Heart left ventricle (tissue), 16 donors: ENCODE data around the gene CHCHD3. TPM values are rescaled to one million over a fixed set of nuclear protein-coding genes. Genes with fewer than 3 reads are reported as not detected.

ENCODE experiments used
- ATAC-seq, 4 donors: fragments of 200-7000 bp; cut with Tn5 transposase; one replicate each; pipeline ENCODE4 v1.9.1; 2020 to 2022; ENCODE audit warnings: moderate library complexity in 4 of 4, mild to moderate bottlenecking in 3 of 4, moderate number of reproducible peaks in 1 of 4
- DNase-seq, 5 donors: peaks; one replicate each; pipeline ENCODE4 v3.0.0-alpha.2; 2020
- H3K27ac ChIP-seq, 12 donors: fragments of 200-600 bp; sonication (generic) in 4 of 12; one replicate each; pipeline versions ENCODE4 v1.5.0 to v1.8.0; 2016 to 2022; ENCODE audit warnings: mild to moderate bottlenecking in 2 of 12
- H3K27me3 ChIP-seq, 9 donors: fragments of 200-600 bp; sonication (generic) in 2 of 9; one replicate each; pipeline versions ENCODE4 v1.5.1 to v1.8.0; 2016 to 2022; ENCODE audit warnings: mild to moderate bottlenecking in 3 of 9
- H3K36me3 ChIP-seq, 9 donors: fragments of 200-600 bp; sonication (generic) in 2 of 9; one replicate each; pipeline versions ENCODE4 v1.5.0 to v1.8.0; 2018 to 2022; ENCODE audit warnings: mild to moderate bottlenecking in 2 of 9
- H3K4me1 ChIP-seq, 12 donors: fragments of 200-600 bp; sonication (generic) in 4 of 12; one replicate each; pipeline versions ENCODE4 v1.5.0 to v1.8.0; 2016 to 2022; ENCODE audit warnings: mild to moderate bottlenecking in 3 of 12
- H3K4me3 ChIP-seq, 12 donors: fragments of 200-600 bp; sonication (generic) in 4 of 12; one replicate each; pipeline versions ENCODE4 v1.5.0 to v1.8.0; 2017 to 2022; ENCODE audit warnings: mild to moderate bottlenecking in 9 of 12, moderate library complexity in 4 of 12
- H3K9me3 ChIP-seq, 12 donors: fragments of 200-600 bp; sonication (generic) in 4 of 12; one replicate each; pipeline versions ENCODE4 v1.5.0 to v1.8.0; 2016 to 2022; ENCODE audit warnings: mild to moderate bottlenecking in 1 of 12
- CTCF ChIP-seq, 12 donors: fragments of 200-600 bp; sonication (generic) in 4 of 12; IDR thresholded peaks; one replicate each; pipeline versions ENCODE4 v1.5.0 to v1.8.0; 2018 to 2022; ENCODE audit warnings: antibody characterized with exemption in 12 of 12, mild to moderate bottlenecking in 5 of 12
- POLR2A ChIP-seq, 2 donors: fragments of 450-650 bp; IDR thresholded peaks; one replicate each; pipeline ENCODE4 v1.6.1; 2017; ENCODE audit warnings: antibody characterized with exemption in 2 of 2, mild to moderate bottlenecking in 2 of 2, moderate library complexity in 2 of 2
- WGBS, 4 donors: extraction: QIAGEN DNeasy Blood & Tissue Kit in 2 of 4; methylation state at CpG; one replicate each; pipeline versions ENCODE4 v1.1.5 to v1.1.7; 2013 to 2018; 5-methylcytosine and 5-hydroxymethylcytosine counted together
- intact Hi-C, 10 donors: fragments of 100-400 bp; cut with DNase I; formaldehyde crosslinking; loops; one replicate each; pipeline versions ENCODE4 v1.11.1 to v1.14.2; 2022
- polyA plus RNA-seq, 2 donors: library from polyadenylated mRNA; stranded (reverse); fragments of 200-250 nt; gene quantifications; one replicate each; pipeline ENCODE4 v1.2.3, GENCODE V29; 2013
- total RNA-seq, 9 donors: library from RNA; depleted of rRNA in 2 of 9; stranded (reverse); fragments of >200 nt in 2 of 9; fragmentation: NEBNext Ultra II Directional in 3 of 9; extraction: Animal tissue kit (Norgen Biotek cat#: 25700) in 3 of 9; gene quantifications; one replicate each; pipeline versions ENCODE4 v1.1.0 to v1.2.4, GENCODE V29; 2016 to 2023
- donor health status: ischemic (EF 13 %, LVEDD 7.1; RV severe dilation, severe dysfunction).
- donor health status: healthy with polysubstance abuse.
- donor health status: DM: no; HTN: yes; CAD: no.
- donor health status: DM: no; HTN: no; CAD: no.
- donor health status: ischemic (EF 25% LVEDD 6.9; RV normal size, moderate dysfunction).
- donor health status: ischemic (EF 25% LVEDD 5.7; RV mildly dilated, moderate dysfunction).
- donor health status: healthy.
- donor health status: DM: yes; HTN: yes; CAD: no.
- donor health status: ischemic (EF 35%, LVEDD 5.7; RV mildly dilated, moderate dysfunction).
- donor health status: nonischemic (EF 11% LVEDD 7.7; RV severe dilation, severe dysfunction).
- donor health status: DM: yes; HTN: yes; CAD: no.
- donor health status: PGD.
- donor health status: ischemic (EF 29% LVEDD 5.4; RV normal size, mild dysfunction).
- donor health status: nonischemic (EF 23%, LVEDD 6.1; RV moderate dilation, normal function).

The CHCHD3 gene
- total and polyA plus RNA-seq, 11 donors = 92.9 to 197 (median 176) TPM

GRCh38 chr7:132858251-132858650 lies 223.6 kb downstream of the CHCHD3 start:
- ATAC-seq (no peak), DNase-seq (no peak)
- no peaks in the 10 kb centered on the region for H3K27me3 ChIP-seq
- no peak overlapping the region for H3K4me3 ChIP-seq
- no peak overlapping the region for H3K27ac ChIP-seq
- peaks cover 0 to 6% (median 0%) of the 10 kb centered on the region in 12 donors for H3K4me1 ChIP-seq
- TF ChIP-seq POLR2A (IDR thresholded peaks at IDR 0.05) = no peak
- no peak for TF ChIP-seq CTCF (IDR thresholded peaks at IDR 0.05)
- 92 to 97% (median 94%) methylated on average over 2 of the region's 2 CpGs for WGBS, 4 donors
- H3K36me3 ChIP-seq = no peaks in the 10 kb centered on the region
- H3K9me3 ChIP-seq = peaks cover 0 to 8% (median 0%) of the 10 kb centered on the region in 12 donors
- intact Hi-C loops = loop anchor here in 1 of 10 donors (1.0 kb wide), 1 partner anchor 22 kb away; no protein-coding TSS in a partner anchor

GRCh38 chr7:132857703-132858102 lies 224.2 kb downstream of the CHCHD3 start:
- intact Hi-C loops = loop anchor here in 1 of 10 donors (1.0 kb wide), 1 partner anchor 23 kb away; no protein-coding TSS in a partner anchor
- ATAC-seq = no peak
- H3K4me3 ChIP-seq = no peak overlapping the region
- DNase-seq = no peak
- H3K9me3 ChIP-seq = peaks cover 0 to 2% (median 0%) of the 10 kb centered on the region in 12 donors
- H3K36me3 ChIP-seq = no peaks in the 10 kb centered on the region
- TF ChIP-seq POLR2A (IDR thresholded peaks at IDR 0.05) = no peak
- TF ChIP-seq CTCF (IDR thresholded peaks at IDR 0.05) = no peak
- H3K4me1 ChIP-seq = peaks cover 0 to 6% (median 0%) of the 10 kb centered on the region in 12 donors
- H3K27me3 ChIP-seq = no peaks in the 10 kb centered on the region
- H3K27ac ChIP-seq = no peak overlapping the region
- 85 to 87% (median 86%) methylated on average over 4 of the region's 4 CpGs for WGBS, 4 donors

GRCh38 chr7:132857031-132857430 lies 224.9 kb downstream of the CHCHD3 start:
- 70 to 81% (median 77%) methylated on average over 4 of the region's 4 CpGs for WGBS, 4 donors
- Histone ChIP-seq H3K4me3 (no peak overlapping the region), H3K27ac (no peak overlapping the region), H3K9me3 (no peaks in the 10 kb centered on the region), H3K27me3 (no peaks in the 10 kb centered on the region), H3K36me3 (no peaks in the 10 kb centered on the region), H3K4me1 (peaks cover 0 to 6% (median 0%) of the 10 kb centered on the region in 12 donors)
- TF ChIP-seq CTCF (IDR thresholded peaks at IDR 0.05) = no peak
- ATAC-seq (no peak), DNase-seq (no peak)
- intact Hi-C loops = no loop called here

GRCh38 chr7:132856416-132856815 lies 225.5 kb downstream of the CHCHD3 start:
- Histone ChIP-seq H3K27ac (no peak overlapping the region), H3K36me3 (no peaks in the 10 kb centered on the region), H3K9me3 (no peaks in the 10 kb centered on the region), H3K4me1 (peaks cover 0 to 6% (median 0%) of the 10 kb centered on the region in 12 donors), H3K27me3 (no peaks in the 10 kb centered on the region), H3K4me3 (no peak overlapping the region)
- TF ChIP-seq CTCF (IDR thresholded peaks at IDR 0.05) (no peak), POLR2A (IDR thresholded peaks at IDR 0.05) (no peak)
- ATAC-seq (no peak), DNase-seq (no peak)
- intact Hi-C loops = no loop called here
- WGBS, 4 donors = 93 to 97% (median 96%) methylated on average over 5 of the region's 5 CpGs
